ENCODE results near the gene PDSS2.

PDSS2 gene

GRCh38 chr6:107248147-107248546, 211.2 kb downstream of the PDSS2 start:
- DNase-seq, result no peak

- DNase-seq, result no peak
These were observed 212.3 kb downstream of the PDSS2 start for GRCh38 chr6:107246972-107247615.

- DNase-seq, result no peak
These were observed 213.0 kb downstream of the PDSS2 start for GRCh38 chr6:107246249-107246971.

DNA sequence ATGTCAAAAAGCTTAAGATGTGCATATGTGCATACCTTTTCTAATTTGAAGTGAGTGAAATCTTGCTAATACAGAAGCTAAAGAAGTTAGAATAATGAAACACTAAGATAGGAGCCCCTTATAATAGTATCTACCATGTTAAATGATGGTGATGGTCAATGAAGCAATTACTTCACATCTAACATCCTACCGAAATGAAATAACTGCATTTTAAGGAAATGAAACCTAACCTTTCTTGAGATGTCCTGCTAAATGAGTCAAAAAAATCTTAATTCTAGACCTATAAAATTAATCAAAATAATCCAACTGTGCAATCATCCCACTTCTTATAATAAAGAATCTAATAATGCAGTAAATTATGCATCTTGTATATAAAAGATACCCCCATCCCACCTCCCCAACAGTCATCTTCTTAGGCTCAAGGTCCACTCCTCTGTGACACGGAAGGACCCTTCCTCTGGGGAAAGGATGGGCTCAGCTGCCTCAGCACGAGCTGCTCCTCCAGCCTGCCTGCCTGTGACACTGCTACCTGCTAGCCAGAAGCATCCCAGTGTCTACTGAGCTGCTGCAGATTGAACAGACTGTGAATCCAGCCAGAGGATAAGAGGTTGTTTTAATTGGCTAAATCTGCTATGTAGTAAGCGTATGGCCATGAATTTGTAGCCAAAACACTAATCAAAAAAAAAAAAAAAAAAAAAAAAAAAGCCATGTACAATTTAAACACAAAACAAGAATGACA, 214.5 kb downstream of the PDSS2 start:
- DNase-seq, result no peak

DNA sequence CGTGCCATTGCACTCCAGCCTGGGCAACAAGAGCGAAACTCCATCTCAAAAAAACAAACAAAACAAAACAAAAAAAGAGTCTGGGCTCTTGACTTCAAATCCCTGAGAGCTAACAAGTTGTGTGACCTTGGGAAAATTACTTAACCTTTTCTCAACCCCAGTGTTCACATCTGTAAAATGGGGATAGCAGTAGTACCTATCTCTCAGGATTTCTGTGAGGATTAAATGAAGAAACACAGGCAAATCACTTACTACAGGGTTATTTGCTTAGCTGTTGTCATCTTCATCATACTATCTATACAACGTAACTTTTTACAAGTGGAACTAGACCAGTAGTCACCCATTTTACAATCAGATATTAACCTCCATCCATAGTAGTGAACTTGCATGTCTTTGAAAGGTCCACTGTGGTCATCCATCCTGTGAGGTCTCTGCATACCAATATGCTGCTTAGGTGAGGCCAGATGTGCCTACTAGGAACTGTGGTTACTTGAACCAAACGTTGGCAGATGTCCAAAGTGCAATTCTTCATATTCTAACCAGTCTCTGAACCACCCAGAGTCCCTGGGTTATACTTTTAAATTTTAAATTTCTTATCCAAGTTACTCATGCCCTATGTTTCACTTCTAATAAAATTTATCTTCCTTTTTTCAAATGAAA, 215.2 kb downstream of the PDSS2 start:
- DNase-seq, result no peak

GRCh38 chr6:107243471-107243870, 215.9 kb downstream of the PDSS2 start:
- DNase-seq, result no peak

GRCh38 chr6:107237992-107238660, 221.2 kb downstream of the PDSS2 start:
- DNase-seq, result no peak

DNA sequence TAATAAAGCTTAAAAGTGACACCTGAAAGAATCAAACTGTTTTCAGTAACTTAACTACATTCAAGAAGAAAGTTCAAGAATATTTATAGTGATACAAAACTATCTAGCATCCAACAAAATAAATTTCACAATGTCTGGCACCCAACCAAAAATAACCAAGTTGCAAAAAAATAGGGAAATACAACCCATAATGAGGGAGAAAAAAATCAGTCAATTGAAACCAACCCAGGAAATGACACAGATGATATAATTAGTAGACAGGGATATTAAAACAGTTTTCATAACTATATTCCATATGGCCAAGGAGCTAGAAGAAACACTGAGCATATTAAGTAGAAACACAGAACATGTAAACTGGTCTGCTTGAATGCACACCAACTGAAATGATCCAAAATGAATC, 223.9 kb downstream of the PDSS2 start:
- no peak for DNase-seq

DNA sequence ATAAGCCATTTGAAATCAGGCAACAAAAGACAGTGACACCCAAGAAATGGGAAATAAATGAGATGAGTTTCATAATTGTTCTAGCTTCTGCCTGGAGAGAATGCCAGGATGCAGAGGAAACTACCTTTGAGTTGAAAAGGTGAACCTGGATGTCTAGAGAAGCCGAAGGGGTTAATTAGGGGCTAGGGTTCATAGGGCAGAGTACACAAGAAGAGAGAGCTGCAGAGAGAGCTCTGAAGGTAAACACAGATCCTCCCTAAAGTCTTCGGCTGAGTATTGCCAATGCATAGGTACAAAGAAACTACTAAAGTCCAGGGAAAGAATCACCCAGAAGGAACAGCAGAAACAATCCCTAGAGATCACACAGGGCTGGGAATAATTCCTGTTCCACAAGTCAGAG, 224.4 kb downstream of the PDSS2 start:
- no peak for DNase-seq

DNA sequence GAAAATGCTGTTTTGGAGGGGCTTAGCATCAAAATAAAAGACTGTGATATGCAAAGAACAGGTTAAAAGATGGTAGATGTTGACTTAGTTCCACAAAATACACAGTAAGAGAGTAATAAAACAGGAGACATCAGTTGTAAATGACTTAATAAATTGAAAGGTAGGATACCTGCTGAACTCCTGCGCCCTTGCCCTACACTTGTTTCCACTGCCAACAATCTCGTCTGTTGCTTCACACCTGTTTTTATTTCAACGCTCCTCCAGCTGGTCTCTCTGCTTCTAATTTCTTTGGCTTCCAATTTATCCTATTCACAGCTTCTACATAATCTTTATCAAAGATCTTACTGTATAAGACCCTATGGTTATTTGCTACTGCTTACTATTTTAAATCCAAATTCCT, 228.1 kb downstream of the PDSS2 start:
- DNase-seq, result no peak

GRCh38 chr6:107230448-107230847, 228.9 kb downstream of the PDSS2 start:
- no peak for DNase-seq

- no peak for DNase-seq
These were observed 229.3 kb downstream of the PDSS2 start for GRCh38 chr6:107230024-107230423.

DNA sequence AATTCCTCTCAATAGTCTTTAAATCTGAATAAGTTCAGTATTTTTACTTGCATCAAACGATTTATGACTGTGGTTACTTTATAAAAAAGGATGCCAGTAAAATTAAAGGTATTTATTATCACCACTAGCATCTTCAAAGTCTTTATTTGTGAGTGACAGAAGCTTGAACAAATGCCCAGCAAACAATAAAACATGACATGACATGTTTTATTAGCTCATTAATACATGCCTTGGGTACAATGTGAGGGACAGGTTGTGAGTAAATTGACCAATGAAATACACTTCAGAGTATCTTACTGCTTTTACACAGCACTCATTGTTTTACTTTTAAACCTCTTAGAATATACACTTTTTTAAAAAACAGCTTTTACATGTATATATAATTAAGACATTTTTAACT, 230.6 kb downstream of the PDSS2 start:
- no peak for DNase-seq

DNA sequence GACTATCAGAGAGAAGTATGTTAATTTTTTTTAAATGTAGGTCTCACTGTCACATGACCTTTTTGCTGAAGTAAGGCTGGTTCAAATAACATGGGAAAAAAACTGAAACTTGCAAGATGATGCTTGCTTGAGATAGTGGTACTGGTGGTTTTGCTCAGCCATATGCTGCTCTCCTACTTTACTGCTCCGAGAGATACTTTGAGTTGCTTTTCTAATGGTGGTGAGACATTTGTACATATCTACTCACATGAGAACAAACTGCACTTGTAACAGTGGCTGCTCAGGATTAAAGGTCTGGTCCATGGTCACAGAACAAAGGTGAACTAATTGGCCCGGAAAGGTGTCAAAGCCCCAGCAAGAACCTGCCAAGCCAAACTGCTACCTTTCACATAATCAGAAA, 237.8 kb downstream of the PDSS2 start:
- DNase-seq, result no peak

- no peak for DNase-seq
These were observed 239.5 kb downstream of the PDSS2 start for GRCh38 chr6:107219851-107220250.

- DNase-seq, result no peak
These were observed 241.2 kb downstream of the PDSS2 start for GRCh38 chr6:107218142-107218541.

DNA sequence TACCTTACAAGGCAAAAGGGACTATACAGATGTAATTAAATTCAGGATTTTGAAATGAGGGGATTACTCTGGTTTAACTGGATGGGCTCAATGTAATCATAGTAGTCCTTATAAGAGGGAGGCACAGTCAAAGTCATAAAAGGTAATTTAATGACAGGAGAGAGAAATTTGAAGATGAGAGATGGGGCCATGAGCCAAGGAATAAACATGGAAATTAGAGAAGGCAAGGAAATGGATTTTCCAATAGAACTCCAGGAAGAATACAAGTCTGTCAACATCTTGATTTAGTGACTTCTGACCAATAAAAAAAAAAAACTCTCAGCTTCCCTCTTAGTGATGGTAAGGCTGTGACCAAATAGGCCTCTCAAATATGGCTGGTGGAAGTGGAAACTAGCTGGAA, 242.1 kb downstream of the PDSS2 start:
- DNase-seq, result no peak

GRCh38 chr6:107216197-107216933, 243.0 kb downstream of the PDSS2 start:
- DNase-seq, result no peak

GRCh38 chr6:107215334-107215733, 244.0 kb downstream of the PDSS2 start:
- DNase-seq, result no peak

DNA sequence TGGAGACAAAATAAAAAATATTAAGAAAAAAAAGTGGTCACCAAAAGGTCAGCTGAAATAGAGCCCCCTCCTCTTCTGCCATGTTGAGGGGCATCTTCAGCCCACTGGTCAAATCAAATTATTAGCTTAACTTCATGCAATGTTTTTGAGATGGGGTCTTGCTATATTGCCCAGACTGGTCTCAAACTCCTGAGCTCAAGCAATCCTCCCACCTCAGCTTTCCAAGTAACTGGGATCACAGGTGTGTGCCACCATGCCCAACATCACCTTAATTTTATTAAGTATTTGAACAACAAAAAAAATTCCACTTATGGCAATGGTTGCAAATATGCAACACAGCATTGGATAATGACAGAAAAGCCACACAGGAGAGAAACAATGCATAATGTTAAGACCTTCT, 244.7 kb downstream of the PDSS2 start:
- no peak for DNase-seq

DNA sequence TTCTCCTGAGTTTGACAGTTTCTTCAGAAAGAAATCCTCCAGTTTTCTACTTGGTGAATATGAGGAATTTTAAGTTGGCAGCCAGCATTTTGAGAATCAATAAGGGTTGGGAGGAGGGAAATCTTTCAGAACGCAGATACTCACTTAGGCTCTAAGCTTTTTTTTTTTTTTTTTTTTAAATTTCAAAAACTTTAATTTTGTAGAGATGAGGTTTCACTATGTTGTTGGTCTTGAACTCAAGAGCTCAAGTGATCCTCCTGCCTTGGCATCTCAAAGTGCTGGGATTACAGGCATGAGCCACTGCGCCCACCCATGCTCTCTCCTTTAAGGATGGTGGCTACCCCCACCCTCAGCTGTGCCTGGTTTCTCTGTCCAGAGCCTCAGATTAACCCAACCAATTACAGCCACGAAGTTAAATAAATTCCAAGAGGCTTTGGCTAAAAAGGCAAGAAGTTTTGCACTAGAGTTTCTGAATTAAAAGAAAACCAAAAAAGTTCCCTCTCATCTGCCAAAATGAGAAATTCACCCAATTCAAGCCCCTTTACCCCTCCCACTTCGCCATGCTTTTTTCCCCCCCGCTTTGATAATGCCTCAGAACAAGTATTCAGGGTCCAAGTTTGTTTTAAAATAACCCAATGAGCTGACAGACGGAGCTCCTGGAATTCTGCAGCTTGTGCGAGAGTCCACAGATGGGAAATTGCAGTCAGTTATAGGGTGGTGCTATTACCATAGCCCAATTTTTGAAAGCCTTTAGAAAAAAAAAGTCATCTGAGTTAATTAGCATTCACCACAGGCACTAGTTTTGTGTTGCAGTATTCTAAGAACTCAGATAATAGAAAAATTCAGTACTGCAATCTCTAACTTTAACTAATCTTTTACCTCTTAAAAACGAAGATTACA, 249.7 kb downstream of the PDSS2 start:
- DNase-seq, result no peak

Data from NCI-H1436 treated with DMSO at 0.1 percent for 48 hours (cell line).